Activated B cell treated with CpG ODN at 0.5 μM for 24 hours (primary cell): Measurements from ENCODE around the gene ROBO3. TPM values are rescaled to one million over a fixed set of nuclear protein-coding genes. Genes with fewer than 3 reads are reported as not detected.

Experiments
- ATAC-seq: fragments of 200-7000 bp; cut with Tn5 transposase; one replicate; pipeline ENCODE4 v1.10.0; 2021; ENCODE audit warnings: low read depth, mild to moderate bottlenecking, moderate library complexity
- CTCF ChIA-PET: fragments of 350-600 bp; sonication (Branson Sonifier 250); formaldehyde crosslinking; loops from one replicate; lab custom pipeline; 2021; ENCODE audit warnings: antibody characterized with exemption; lab: Charles Lee
- POLR2A ChIA-PET: fragments of 350-600 bp; sonication (Branson Sonifier 250); formaldehyde crosslinking; loops from one replicate; lab custom pipeline; 2021; ENCODE audit warnings: antibody characterized with exemption; lab: Charles Lee
- DNase-seq: peaks from one replicate; pipeline ENCODE4 v3.0.0; 2022
- H3K27ac Mint-ChIP-seq: one replicate; pipeline ENCODE4 v1.8.0; 2020; ENCODE audit warnings: mixed read lengths
- H3K27me3 Mint-ChIP-seq: one replicate; pipeline ENCODE4 v1.8.0; 2021; ENCODE audit warnings: mixed read lengths
- H3K36me3 Mint-ChIP-seq: one replicate; pipeline ENCODE4 v1.8.0; 2021; ENCODE audit warnings: low read depth, mixed read lengths
- H3K4me1 Mint-ChIP-seq: one replicate; pipeline ENCODE4 v1.8.0; 2021; ENCODE audit warnings: mixed read lengths
- H3K4me3 Mint-ChIP-seq: one replicate; pipeline ENCODE4 v1.8.0; 2020; ENCODE audit warnings: mild to moderate bottlenecking, mixed read lengths
- H3K9me3 Mint-ChIP-seq: one replicate; pipeline ENCODE4 v1.8.0; 2020; ENCODE audit warnings: mixed read lengths
- intact Hi-C: fragments of 100-400 bp; cut with micrococcal nuclease; formaldehyde crosslinking; loops from one replicate; pipeline ENCODE4 v1.15.1; 2024
- total RNA-seq: library from RNA; stranded (reverse); gene quantifications from 2 replicates; pipeline ENCODE4 v1.2.3, GENCODE V29; 2022
- TF ChIP-seq, protein P1 (sequence below): fragments of 200-600 bp; IDR thresholded peaks from one replicate; pipeline ENCODE4 v1.8.0; 2022; ENCODE audit warnings: antibody characterized with exemption, mild to moderate bottlenecking

The ROBO3 gene
- total RNA-seq, 1 donor from 2014 or later: 1.5 TPM

DNA sequence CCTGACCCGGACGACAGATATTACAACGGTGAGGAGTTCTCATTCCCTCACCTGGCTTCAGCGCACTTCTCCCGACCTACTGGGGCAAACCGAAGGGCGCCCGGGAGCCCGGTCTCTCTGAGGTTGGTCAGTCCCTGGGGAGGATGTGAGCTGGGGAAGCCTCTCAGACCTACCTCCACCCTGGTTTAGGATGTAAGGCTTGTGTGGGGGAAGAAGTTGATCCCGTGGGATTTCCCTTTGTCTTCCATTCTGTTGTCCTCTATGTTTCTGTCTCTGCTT lies 12.3 kb downstream of the ROBO3 start:
- ChIA-PET POLR2A (no interaction called here), CTCF (no interaction called here)
- no peak for DNase-seq
- peaks cover 2% of the 10 kb centered on the region for H3K36me3 Mint-ChIP-seq
- H3K4me1 Mint-ChIP-seq: peaks cover 18% of the 10 kb centered on the region
- H3K27ac Mint-ChIP-seq: no peak overlapping the region
- no peaks in the 10 kb centered on the region for H3K9me3 Mint-ChIP-seq
- peaks cover 58% of the 10 kb centered on the region for H3K27me3 Mint-ChIP-seq
- peak overlapping the region; percentile 85 for H3K4me3 Mint-ChIP-seq
- no peak for ATAC-seq
- TF ChIP-seq, protein P1, sequence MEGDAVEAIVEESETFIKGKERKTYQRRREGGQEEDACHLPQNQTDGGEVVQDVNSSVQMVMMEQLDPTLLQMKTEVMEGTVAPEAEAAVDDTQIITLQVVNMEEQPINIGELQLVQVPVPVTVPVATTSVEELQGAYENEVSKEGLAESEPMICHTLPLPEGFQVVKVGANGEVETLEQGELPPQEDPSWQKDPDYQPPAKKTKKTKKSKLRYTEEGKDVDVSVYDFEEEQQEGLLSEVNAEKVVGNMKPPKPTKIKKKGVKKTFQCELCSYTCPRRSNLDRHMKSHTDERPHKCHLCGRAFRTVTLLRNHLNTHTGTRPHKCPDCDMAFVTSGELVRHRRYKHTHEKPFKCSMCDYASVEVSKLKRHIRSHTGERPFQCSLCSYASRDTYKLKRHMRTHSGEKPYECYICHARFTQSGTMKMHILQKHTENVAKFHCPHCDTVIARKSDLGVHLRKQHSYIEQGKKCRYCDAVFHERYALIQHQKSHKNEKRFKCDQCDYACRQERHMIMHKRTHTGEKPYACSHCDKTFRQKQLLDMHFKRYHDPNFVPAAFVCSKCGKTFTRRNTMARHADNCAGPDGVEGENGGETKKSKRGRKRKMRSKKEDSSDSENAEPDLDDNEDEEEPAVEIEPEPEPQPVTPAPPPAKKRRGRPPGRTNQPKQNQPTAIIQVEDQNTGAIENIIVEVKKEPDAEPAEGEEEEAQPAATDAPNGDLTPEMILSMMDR: no peak
- intact Hi-C loops: loop anchor here (2.0 kb wide), 2 partner anchors 263 to 1009 kb away; partner anchors contain the start of gene HYLS1

DNA sequence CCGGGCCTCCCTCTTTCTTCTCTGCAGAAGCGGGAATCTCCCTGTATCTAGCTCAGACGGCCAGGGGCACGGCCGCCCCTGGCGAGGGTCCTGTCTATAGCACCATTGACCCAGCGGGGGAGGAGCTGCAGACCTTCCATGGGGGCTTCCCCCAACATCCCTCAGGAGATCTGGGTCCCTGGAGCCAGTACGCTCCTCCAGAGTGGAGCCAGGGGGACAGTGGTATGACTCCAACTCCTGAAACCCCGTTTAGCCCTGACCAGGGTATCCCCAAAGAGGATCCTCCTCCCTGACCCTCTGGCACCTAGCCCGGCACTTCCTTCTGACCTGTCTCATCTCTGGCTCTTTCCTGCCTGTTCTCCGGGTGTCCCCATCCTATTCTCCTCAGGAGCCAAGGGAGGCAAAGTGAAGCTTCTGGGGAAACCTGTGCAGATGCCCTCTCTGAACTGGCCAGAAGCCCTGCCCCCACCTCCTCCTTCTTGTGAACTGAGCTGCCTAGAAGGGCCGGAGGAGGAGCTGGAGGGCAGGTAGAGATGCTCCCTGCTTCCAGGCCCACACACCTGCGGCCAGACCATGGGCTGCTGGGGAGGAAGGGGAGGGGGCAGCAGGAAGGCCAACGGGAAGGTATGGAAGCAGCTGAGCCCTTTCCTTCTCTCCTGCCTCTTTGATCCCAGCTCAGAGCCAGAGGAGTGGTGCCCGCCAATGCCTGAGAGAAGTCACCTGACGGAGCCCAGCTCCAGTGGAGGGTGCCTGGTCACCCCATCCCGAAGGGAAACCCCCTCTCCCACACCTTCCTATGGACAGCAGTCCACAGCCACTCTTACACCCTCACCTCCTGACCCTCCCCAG lies 12.9 kb downstream of the ROBO3 start:
- Mint-ChIP-seq H3K36me3 (peaks cover 2% of the 10 kb centered on the region), H3K4me3 (peak overlapping the region; percentile 41), H3K27me3 (peaks cover 56% of the 10 kb centered on the region), H3K9me3 (no peaks in the 10 kb centered on the region), H3K4me1 (peaks cover 18% of the 10 kb centered on the region), H3K27ac (no peak overlapping the region)
- CTCF ChIA-PET: no interaction called here
- ATAC-seq (no peak), DNase-seq (no peak)
- intact Hi-C loops: loop anchor here (2.0 kb wide), 2 partner anchors 263 to 1009 kb away; partner anchors contain the start of gene HYLS1
- POLR2A ChIA-PET: no interaction called here
- TF ChIP-seq, protein P1: no peak

DNA sequence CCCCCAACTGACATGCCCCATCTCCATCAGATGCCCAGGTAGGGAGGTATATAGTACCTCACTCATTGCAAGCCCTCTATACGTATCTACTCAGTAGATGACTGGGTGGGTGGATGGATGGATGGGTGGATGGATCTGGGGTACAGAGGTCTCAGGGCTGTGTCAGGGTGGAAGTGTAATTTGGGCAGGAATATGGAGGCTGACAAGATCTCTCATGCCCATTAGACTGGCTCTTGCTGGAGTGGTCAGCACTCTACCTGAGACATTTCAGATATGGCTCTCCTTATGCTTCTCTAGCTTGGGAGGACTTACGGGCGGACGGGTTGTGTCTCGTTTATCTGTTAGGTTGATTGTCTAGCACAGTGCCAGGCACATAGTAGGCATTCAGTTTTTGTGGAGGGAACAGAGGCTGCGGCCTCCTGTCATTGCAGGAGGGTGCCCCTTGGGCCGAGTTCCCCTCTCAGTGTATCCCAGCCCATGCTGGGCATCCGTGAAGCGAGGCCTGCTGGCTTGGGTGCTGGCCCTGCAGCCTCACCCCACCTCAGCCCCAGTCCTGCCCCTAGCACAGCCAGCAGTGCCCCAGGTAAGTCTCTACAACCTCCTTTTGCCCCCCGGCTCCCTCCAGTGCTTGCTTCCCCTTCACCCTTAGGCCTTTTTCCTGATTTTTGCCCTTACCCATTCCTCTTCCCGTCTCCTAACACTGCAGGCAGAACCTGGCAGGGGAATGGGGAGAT lies 13.7 kb downstream of the ROBO3 start:
- intact Hi-C loops: no loop called here
- Mint-ChIP-seq H3K9me3 (no peaks in the 10 kb centered on the region), H3K4me3 (no peak overlapping the region), H3K27me3 (peaks cover 49% of the 10 kb centered on the region), H3K4me1 (peaks cover 18% of the 10 kb centered on the region), H3K27ac (no peak overlapping the region), H3K36me3 (peaks cover 2% of the 10 kb centered on the region)
- CTCF ChIA-PET: no interaction called here
- POLR2A ChIA-PET: no interaction called here
- TF ChIP-seq, protein P1: no peak
- ATAC-seq (no peak), DNase-seq (no peak)

DNA sequence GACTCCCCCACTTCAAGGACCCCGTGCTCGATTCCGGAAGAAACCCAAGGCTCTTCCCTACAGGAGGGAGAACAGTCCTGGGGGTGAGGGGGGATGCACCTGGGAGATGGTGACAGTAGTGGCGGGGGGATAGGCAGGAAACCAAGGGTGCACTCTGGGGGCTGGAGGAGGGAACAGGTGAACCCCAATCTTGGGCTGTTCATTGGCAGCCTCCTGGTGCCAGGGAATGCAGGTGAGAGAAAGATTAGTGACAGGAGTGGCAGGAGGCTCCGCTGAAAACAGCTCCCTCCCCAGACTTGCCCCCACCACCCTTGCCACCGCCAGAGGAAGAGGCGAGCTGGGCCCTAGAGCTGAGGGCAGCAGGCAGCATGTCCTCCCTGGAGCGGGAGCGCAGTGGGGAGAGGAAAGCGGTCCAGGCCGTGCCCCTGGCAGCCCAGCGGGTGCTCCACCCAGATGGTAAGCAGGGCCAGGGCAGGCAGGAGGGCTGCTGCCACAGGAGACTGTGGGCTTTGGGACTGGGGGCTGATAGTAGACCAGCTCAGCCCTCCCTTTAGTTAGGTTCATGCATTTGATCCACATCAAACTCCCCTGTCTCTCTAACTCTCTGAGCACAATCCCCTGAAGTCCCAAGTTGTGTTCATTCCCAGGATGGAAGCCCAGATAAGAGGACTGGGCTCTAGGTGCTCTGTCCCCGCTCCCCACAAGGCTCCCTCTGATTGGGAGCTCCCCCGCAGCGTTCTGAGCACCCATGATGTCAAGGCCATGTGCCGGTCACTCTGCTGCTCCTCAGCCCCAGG lies 14.5 kb downstream of the ROBO3 start:
- CTCF ChIA-PET: no interaction called here
- Mint-ChIP-seq H3K9me3 (no peaks in the 10 kb centered on the region), H3K4me1 (peaks cover 18% of the 10 kb centered on the region), H3K27ac (no peak overlapping the region), H3K36me3 (peaks cover 2% of the 10 kb centered on the region), H3K27me3 (peaks cover 41% of the 10 kb centered on the region), H3K4me3 (no peak overlapping the region)
- intact Hi-C loops: no loop called here
- no peak for DNase-seq
- TF ChIP-seq, protein P1: no peak
- POLR2A ChIA-PET: no interaction called here
- no peak for ATAC-seq

DNA sequence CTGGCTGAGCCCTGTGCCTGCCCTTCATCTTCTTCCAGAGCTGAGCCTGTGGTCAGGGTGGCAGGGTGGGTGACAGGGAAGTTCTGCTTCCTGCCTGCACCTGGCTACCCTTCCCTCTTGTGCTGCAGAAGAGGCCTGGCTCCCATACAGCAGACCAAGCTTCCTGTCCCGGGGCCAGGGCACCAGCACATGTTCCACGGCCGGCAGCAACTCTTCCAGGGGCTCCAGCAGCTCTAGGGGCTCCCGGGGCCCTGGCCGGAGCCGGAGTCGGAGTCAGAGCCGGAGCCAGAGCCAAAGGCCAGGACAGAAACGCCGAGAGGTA lies 15.0 kb downstream of the ROBO3 start:
- Mint-ChIP-seq H3K4me1 (peaks cover 18% of the 10 kb centered on the region), H3K36me3 (peaks cover 2% of the 10 kb centered on the region), H3K27ac (no peak overlapping the region), H3K27me3 (peaks cover 40% of the 10 kb centered on the region), H3K4me3 (no peak overlapping the region), H3K9me3 (no peaks in the 10 kb centered on the region)
- DNase-seq (no peak), ATAC-seq (no peak)
- TF ChIP-seq, protein P1: no peak
- POLR2A ChIA-PET: no interaction called here
- CTCF ChIA-PET: no interaction called here
- intact Hi-C loops: no loop called here
